ENCODE measurements around the gene WAPL. TPM values are rescaled to one million over a fixed set of nuclear protein-coding genes. Genes with fewer than 3 reads are reported as not detected.

The WAPL gene
- total and polyA plus RNA-seq, 2 of the 4 experiments (the other 2 are of a cell fraction) = 11.5 to 31.7 TPM

DNA sequence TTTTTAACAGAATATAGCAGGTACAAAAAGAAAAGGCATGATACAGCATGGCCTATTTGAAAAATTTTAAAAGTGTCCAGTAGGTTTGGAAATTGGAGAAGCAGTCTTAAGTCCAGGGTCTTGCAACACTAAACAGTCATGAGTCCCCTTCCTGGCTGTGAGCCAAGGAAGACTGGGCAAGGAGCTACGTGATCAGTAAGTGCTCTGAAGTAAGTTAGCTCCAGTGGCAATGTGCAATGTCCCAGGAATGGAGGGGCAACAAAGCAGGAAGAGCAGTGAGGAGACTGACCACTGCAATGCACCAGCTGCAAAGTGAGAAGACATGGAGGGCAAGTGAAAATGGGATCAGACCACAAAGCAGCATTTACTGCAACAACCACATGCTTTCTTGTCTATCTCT, 82.0 kb downstream of the WAPL start:
- no peak overlapping the region for H3K14ac ChIP-seq (replicated peaks; ENCODE audit: low read depth, low read length)
- H2BK15ac ChIP-seq (ENCODE audit: low read depth, low read length) = no peak overlapping the region
- peaks cover 8% of the 10 kb centered on the region for H3K4me1 ChIP-seq (ENCODE audit: control insufficient read depth, insufficient read depth, low read length)
- H2BK20ac ChIP-seq (ENCODE audit: low read depth, low read length) = no peak overlapping the region
- no peak for TF ChIP-seq RCOR1 (IDR thresholded peaks at IDR 0.05; ENCODE audit: insufficient replicate concordance, low read length)
- no peak for TF ChIP-seq RFX5 (IDR thresholded peaks at IDR 0.05; ENCODE audit: low read depth, low read length)
- TF ChIP-seq FOS (IDR thresholded peaks at IDR 0.05; ENCODE audit: low read depth, low read length) = peak; percentile 40; the same call in 1 of the 2 replicates
- TF ChIP-seq NFE2L2 (IDR thresholded peaks at IDR 0.05; ENCODE audit: low read depth, low read length) = no peak
- TF ChIP-seq SMC3 (IDR thresholded peaks at IDR 0.05; ENCODE audit: low read depth, low read length) = 0 out of 2 replicates have a peak, but pooled peaks have one; percentile 5
- TF ChIP-seq CEBPB (IDR thresholded peaks at IDR 0.05; ENCODE audit: low read depth, low read length) = peak; percentile 96
- TF ChIP-seq MAZ (IDR thresholded peaks at IDR 0.05; ENCODE audit: borderline replicate concordance, low read depth, low read length) = no peak
- POLR2A ChIA-PET (ENCODE audit: unreplicated experiment) = no interaction called here
- H3K27me3 ChIP-seq (ENCODE audit: control insufficient read depth, insufficient read depth, low read length) = no peaks in the 10 kb centered on the region
- dilution Hi-C loops (cut with HindIII; ENCODE audit: low sequenced_read_pairs, unreplicated experiment) = no loop called here
- 0 out of 2 replicates have a peak, but pooled peaks cover 6% of the 10 kb centered on the region for H4K20me1 ChIP-seq (ENCODE audit: insufficient read depth, low read length)
- no peak overlapping the region for H4K91ac ChIP-seq (ENCODE audit: insufficient read depth, low read depth, low read length)
- peaks cover 7% of the 10 kb centered on the region for H3K9me1 ChIP-seq (ENCODE audit: insufficient read depth, low read length)
- no peak overlapping the region for H3K18ac ChIP-seq (ENCODE audit: low read depth, low read length)
- no peak overlapping the region for H3K56ac ChIP-seq (ENCODE audit: extremely low read depth, insufficient read depth, low read length)
- no peak overlapping the region for H2AK5ac ChIP-seq (ENCODE audit: low read depth, low read length)
- peaks cover 14% of the 10 kb centered on the region for H3K36me3 ChIP-seq (ENCODE audit: control insufficient read depth, insufficient read depth, low read length)
- H2AFZ ChIP-seq (replicated peaks; ENCODE audit: low read length, poor library complexity) = no peak overlapping the region
- no peak overlapping the region for H3K4ac ChIP-seq (ENCODE audit: low read depth, low read length)
- H2AK9ac ChIP-seq (replicated peaks; ENCODE audit: low read depth, low read length, poor library complexity) = no peak overlapping the region
- no peak overlapping the region for H3K23ac ChIP-seq (ENCODE audit: low read depth, low read length)
- DNase-seq (peak; percentile 97), ATAC-seq (ENCODE audit: low read depth) (peak; percentile 75)
- H2BK120ac ChIP-seq (ENCODE audit: low read depth, low read length) = no peak overlapping the region
- peaks cover 16 to 37% of the 10 kb centered on the region in 2 experiments for H3K79me1 ChIP-seq (ENCODE audit: low read depth in 1 of 2, low read length in 2 of 2)
- CTCF ChIA-PET = interaction anchor here (0.6 to 2.3 kb wide), 2 partner anchors 17 to 39 kb away, joined by 5 to 8 read pairs; no protein-coding TSS in a partner anchor
- peak overlapping the region; percentile 33 for H2BK5ac ChIP-seq (ENCODE audit: low read depth, low read length, poor library complexity, severe bottlenecking)
- no peak overlapping the region for H4K8ac ChIP-seq (ENCODE audit: low read depth in 2 of 2, low read length in 2 of 2)
- no peak overlapping the region for H3K9ac ChIP-seq (ENCODE audit: low read depth, low read length)
- in situ Hi-C loops (cut with MboI; ENCODE audit: low sequenced_read_pairs) = no loop called here
- BruUV-seq (replicated peaks) = no TSS peak
- WGBS, 2 experiments (ENCODE audit: extremely low coverage in 2 of 2, insufficient read length in 1 of 2) = no CpG with 5 or more reads among the region's 1 CpG
- no peaks in the 10 kb centered on the region for H3K9me3 ChIP-seq (ENCODE audit: control insufficient read depth, insufficient read depth, low read length)
- H4K5ac ChIP-seq (ENCODE audit: low read depth, low read length) = no peak overlapping the region
- intact Hi-C loops (cut with micrococcal nuclease) = loop anchor here (2.0 kb wide), 1 partner anchor 39 kb away; no protein-coding TSS in a partner anchor
- no peak overlapping the region for H3K27ac ChIP-seq (ENCODE audit: insufficient read depth, low read length)
- H3K4me3 ChIP-seq (ENCODE audit: insufficient read depth, low read depth, low read length) = no peak overlapping the region
- H3K4me2 ChIP-seq (ENCODE audit: low read depth, low read length) = peak overlapping the region; percentile 3; the same call in 1 of the 2 replicates

Measured in IMR-90 (cell line).